HEK293 (cell line): ENCODE results near the gene HMCN2.

ENCODE experiments used
- BCL11B ChIP-seq: fragments of 450-650 bp; formaldehyde crosslinking; IDR thresholded peaks from 2 replicates; pipeline ENCODE4 v1.5.1; 2016; ENCODE audit warnings: low read depth, missing biosample characterization, missing genetic modification characterization
- ELK4 ChIP-seq: IDR thresholded peaks from 2 replicates; pipeline ENCODE4 v1.6.1; 2011; ENCODE audit warnings: mild to moderate bottlenecking, low read depth, low read length, borderline replicate concordance
- PRDM6 ChIP-seq: fragments of 450-650 bp; formaldehyde crosslinking; IDR thresholded peaks from 2 replicates; pipeline ENCODE4 v1.5.1; 2017; ENCODE audit warnings: missing biosample characterization, missing genetic modification characterization
- REST ChIP-seq: fragments of 450-650 bp; formaldehyde crosslinking; IDR thresholded peaks from 2 replicates; pipeline ENCODE4 v1.5.1; 2016; ENCODE audit warnings: missing biosample characterization, missing genetic modification characterization
- SP2 ChIP-seq: fragments of 450-650 bp; formaldehyde crosslinking; IDR thresholded peaks from 2 replicates; pipeline ENCODE4 v1.5.1; 2016; ENCODE audit warnings: missing biosample characterization, missing genetic modification characterization
- SP7 ChIP-seq: fragments of 450-650 bp; formaldehyde crosslinking; IDR thresholded peaks from 2 replicates; pipeline ENCODE4 v1.5.1; 2016; ENCODE audit warnings: missing biosample characterization, missing genetic modification characterization
- YY1 ChIP-seq: fragments of 450-650 bp; formaldehyde crosslinking; IDR thresholded peaks from 2 replicates; pipeline ENCODE4 v1.5.1; 2018; ENCODE audit warnings: missing biosample characterization, missing genetic modification characterization
- YY2 ChIP-seq: fragments of 450-650 bp; formaldehyde crosslinking; IDR thresholded peaks from 2 replicates; pipeline ENCODE4 v1.5.1; 2016; ENCODE audit warnings: missing biosample characterization, missing genetic modification characterization
- ZBTB20 ChIP-seq: fragments of 450-650 bp; formaldehyde crosslinking; IDR thresholded peaks from 2 replicates; pipeline ENCODE4 v1.5.1; 2016; ENCODE audit warnings: missing biosample characterization, missing genetic modification characterization
- ZNF138 ChIP-seq: fragments of 450-650 bp; formaldehyde crosslinking; IDR thresholded peaks from 2 replicates; pipeline ENCODE4 v1.5.1; 2016; ENCODE audit warnings: missing biosample characterization, missing genetic modification characterization, borderline replicate concordance
- ZNF184 ChIP-seq: fragments of 450-650 bp; IDR thresholded peaks from 2 replicates; pipeline ENCODE4 v1.5.1; 2018; ENCODE audit warnings: missing biosample characterization, mild to moderate bottlenecking, missing genetic modification characterization
- ZNF211 ChIP-seq: fragments of 450-650 bp; formaldehyde crosslinking; IDR thresholded peaks from 2 replicates; pipeline ENCODE4 v1.5.1; 2016; ENCODE audit warnings: low read depth, missing biosample characterization, missing genetic modification characterization
- ZNF26 ChIP-seq: fragments of 450-650 bp; formaldehyde crosslinking; IDR thresholded peaks from 2 replicates; pipeline ENCODE4 v1.5.1; 2016; ENCODE audit warnings: missing biosample characterization, missing genetic modification characterization
- ZNF341 ChIP-seq: fragments of 450-650 bp; formaldehyde crosslinking; IDR thresholded peaks from 2 replicates; pipeline ENCODE4; 2016; ENCODE audit warnings: low read depth, missing biosample characterization, missing genetic modification characterization
- ZNF362 ChIP-seq: fragments of 450-650 bp; formaldehyde crosslinking; IDR thresholded peaks from 2 replicates; pipeline ENCODE4 v1.5.1; 2016; ENCODE audit warnings: missing biosample characterization, missing genetic modification characterization
- ZNF391 ChIP-seq: fragments of 450-650 bp; formaldehyde crosslinking; IDR thresholded peaks from 2 replicates; pipeline ENCODE4 v1.5.1; 2016; ENCODE audit warnings: low read depth, missing biosample characterization, missing genetic modification characterization, borderline replicate concordance
- ZNF394 ChIP-seq: fragments of 450-650 bp; formaldehyde crosslinking; IDR thresholded peaks from 2 replicates; pipeline ENCODE4 v1.5.1; 2016; ENCODE audit warnings: missing biosample characterization, missing genetic modification characterization, mild to moderate bottlenecking, moderate library complexity, borderline replicate concordance
- ZNF398 ChIP-seq: fragments of 450-650 bp; formaldehyde crosslinking; IDR thresholded peaks from 2 replicates; pipeline ENCODE4 v1.5.1; 2017; ENCODE audit warnings: missing biosample characterization, missing genetic modification characterization
- ZNF426 ChIP-seq: fragments of 450-650 bp; formaldehyde crosslinking; IDR thresholded peaks from 2 replicates; pipeline ENCODE4 v1.5.1; 2017; ENCODE audit warnings: missing biosample characterization, missing genetic modification characterization, mild to moderate bottlenecking, inconsistent platforms, moderate library complexity
- ZNF449 ChIP-seq: fragments of 450-650 bp; formaldehyde crosslinking; IDR thresholded peaks from 2 replicates; pipeline ENCODE4 v1.5.1; 2017; ENCODE audit warnings: missing biosample characterization, mild to moderate bottlenecking, missing genetic modification characterization, moderate library complexity
- ZNF529 ChIP-seq: fragments of 450-650 bp; formaldehyde crosslinking; IDR thresholded peaks from 2 replicates; pipeline ENCODE4 v1.5.1; 2017; ENCODE audit warnings: missing genetic modification characterization, missing biosample characterization; ENCODE audit not compliant: insufficient replicate concordance
- ZNF530 ChIP-seq: fragments of 450-650 bp; formaldehyde crosslinking; IDR thresholded peaks from 2 replicates; pipeline ENCODE4 v1.5.1; 2016; ENCODE audit warnings: low read depth, missing biosample characterization, missing genetic modification characterization
- ZNF76 ChIP-seq: fragments of 450-650 bp; formaldehyde crosslinking; IDR thresholded peaks from 2 replicates; pipeline ENCODE4; 2016; ENCODE audit warnings: low read depth, missing biosample characterization, missing genetic modification characterization, borderline replicate concordance
- ZNF777 ChIP-seq: fragments of 450-650 bp; formaldehyde crosslinking; IDR thresholded peaks from 2 replicates; pipeline ENCODE4 v1.5.1; 2017; ENCODE audit warnings: missing biosample characterization, missing genetic modification characterization, borderline replicate concordance
- ZNF791 ChIP-seq: fragments of 450-650 bp; formaldehyde crosslinking; IDR thresholded peaks from 2 replicates; pipeline ENCODE4 v1.5.1; 2016; ENCODE audit warnings: missing biosample characterization, missing genetic modification characterization

HMCN2 gene

GRCh38 chr9:130368631-130369103 lies 103.1 kb downstream of the HMCN2 start (continued):
- no peak for TF ChIP-seq PRDM6 (tag by site-specific recombination)
- TF ChIP-seq ZNF530 (tag by site-specific recombination) = no peak
- peak; percentile 68 for TF ChIP-seq ZNF341 (tag by site-specific recombination)
- no peak for TF ChIP-seq BCL11B (tag by site-specific recombination)
- peak; percentile 49 for TF ChIP-seq SP2
- TF ChIP-seq YY2 (tag by site-specific recombination) = no peak
- no peak for TF ChIP-seq ELK4
- no peak for TF ChIP-seq REST (tag by site-specific recombination)
- no peak for TF ChIP-seq YY1
- no peak for TF ChIP-seq ZNF362 (tag by site-specific recombination)
- no peak for TF ChIP-seq ZNF76
- no peak for TF ChIP-seq ZNF426 (tag by site-specific recombination)
- peak; percentile 37 for TF ChIP-seq SP7 (tag by site-specific recombination)
- TF ChIP-seq ZNF184 (tag by site-specific recombination) = no peak
- TF ChIP-seq ZNF394 (tag by site-specific recombination) = no peak
- TF ChIP-seq ZBTB20 (tag by site-specific recombination) = no peak
- TF ChIP-seq ZNF211 (tag by site-specific recombination) = no peak
- TF ChIP-seq ZNF391 = no peak
- no peak for TF ChIP-seq ZNF449 (tag by site-specific recombination)
- TF ChIP-seq ZNF138 (tag by site-specific recombination) = no peak
- TF ChIP-seq ZNF777 (tag by site-specific recombination) = no peak
- TF ChIP-seq ZNF791 = no peak
- 0 out of 2 replicates have a peak, but pooled peaks have one; percentile 12 for TF ChIP-seq ZNF398
- TF ChIP-seq ZNF26 (tag by site-specific recombination) = no peak
- no peak for TF ChIP-seq ZNF529 (tag by site-specific recombination)
